LNCAP (cell line): ENCODE data around the gene ARHGAP35.

Source experiments
- TF ChIP-seq, protein P1 (sequence below): fragments of 450-650 bp; IDR thresholded peaks from 2 replicates; pipeline ENCODE4 v1.5.1; 2017; ENCODE audit warnings: mild to moderate bottlenecking

ARHGAP35 gene

GRCh38 chr19:46860125-46860845 is 512 bp upstream of the ARHGAP35 start:
- TF ChIP-seq, protein P1, sequence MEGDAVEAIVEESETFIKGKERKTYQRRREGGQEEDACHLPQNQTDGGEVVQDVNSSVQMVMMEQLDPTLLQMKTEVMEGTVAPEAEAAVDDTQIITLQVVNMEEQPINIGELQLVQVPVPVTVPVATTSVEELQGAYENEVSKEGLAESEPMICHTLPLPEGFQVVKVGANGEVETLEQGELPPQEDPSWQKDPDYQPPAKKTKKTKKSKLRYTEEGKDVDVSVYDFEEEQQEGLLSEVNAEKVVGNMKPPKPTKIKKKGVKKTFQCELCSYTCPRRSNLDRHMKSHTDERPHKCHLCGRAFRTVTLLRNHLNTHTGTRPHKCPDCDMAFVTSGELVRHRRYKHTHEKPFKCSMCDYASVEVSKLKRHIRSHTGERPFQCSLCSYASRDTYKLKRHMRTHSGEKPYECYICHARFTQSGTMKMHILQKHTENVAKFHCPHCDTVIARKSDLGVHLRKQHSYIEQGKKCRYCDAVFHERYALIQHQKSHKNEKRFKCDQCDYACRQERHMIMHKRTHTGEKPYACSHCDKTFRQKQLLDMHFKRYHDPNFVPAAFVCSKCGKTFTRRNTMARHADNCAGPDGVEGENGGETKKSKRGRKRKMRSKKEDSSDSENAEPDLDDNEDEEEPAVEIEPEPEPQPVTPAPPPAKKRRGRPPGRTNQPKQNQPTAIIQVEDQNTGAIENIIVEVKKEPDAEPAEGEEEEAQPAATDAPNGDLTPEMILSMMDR, result no peak

DNA sequence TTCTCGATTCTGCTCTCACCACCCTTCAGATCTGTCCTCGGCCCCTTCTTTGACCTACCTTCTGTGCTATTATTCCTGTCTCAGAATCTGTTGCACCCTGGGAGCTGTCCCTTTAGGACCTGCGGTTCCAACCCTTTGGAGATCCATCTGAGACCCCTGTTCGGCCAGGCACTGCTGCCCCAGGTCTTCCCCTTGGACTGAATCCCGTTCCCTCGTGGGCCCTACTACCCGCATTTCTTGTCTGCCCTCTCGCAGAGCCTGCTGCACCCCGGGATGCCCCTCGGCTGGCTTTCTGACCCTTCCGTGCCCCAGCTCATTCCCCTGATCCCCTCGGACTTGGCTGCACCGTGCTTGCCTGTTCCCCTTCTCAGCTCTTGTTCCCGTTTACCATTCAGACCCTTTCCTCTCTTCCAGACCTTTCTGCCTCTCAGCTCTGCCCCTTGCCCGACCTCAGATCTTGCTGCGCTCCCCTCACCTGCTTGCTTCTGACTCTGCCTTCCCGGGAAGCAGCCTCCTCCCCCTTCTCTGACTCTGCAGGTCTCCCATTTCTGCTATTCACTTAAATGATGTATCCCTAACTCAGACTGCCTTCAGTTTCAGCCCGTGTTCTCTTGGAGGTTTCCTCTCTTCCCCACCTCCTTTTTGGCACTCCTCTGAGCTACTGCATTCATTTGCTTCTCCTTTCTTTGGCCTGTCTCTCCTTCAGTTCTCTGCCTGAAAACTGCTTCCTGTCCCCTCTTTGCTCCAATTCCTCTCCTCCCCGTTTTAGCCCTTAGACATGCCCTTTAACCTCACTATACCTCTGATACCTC is 1.1 kb downstream of the ARHGAP35 start:
- TF ChIP-seq, protein P1, result no peak

- TF ChIP-seq, protein P1, result no peak
Observed at GRCh38 chr19:46862503-46862834, 1.7 kb downstream of the ARHGAP35 start.

DNA sequence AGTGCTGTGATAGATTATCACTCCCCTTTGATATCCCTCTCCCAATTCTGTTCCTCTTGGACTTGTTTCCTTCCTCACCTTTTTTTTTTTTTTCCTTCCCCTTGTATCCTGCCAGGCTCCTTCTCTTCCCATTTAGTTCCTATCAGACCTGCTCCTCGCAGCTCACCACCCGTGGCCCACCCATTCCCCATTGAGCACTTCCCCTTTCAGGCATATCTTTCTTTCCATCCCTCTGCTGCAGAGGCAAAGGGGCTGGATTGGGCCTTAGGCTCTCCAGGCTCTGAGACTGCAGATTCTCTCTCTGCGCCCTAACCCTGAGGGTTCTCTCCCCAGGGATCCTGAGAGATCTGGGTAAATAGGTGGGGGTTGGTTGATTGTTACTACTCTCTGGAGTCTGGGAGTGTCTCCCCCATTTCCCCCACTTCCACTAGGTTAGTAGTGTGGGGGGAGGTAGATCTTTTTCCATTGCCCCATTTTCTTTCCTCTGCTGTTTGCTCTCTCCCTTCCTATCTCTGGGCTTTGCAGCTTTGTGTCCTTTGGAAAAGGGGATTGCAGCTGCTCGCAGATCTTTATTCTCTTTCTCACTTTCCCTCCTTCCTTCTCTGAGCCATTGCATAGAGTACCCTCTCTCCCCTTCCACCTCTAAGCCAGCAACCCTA is 2.3 kb downstream of the ARHGAP35 start:
- TF ChIP-seq, protein P1, result no peak

- TF ChIP-seq, protein P1, result no peak
Observed at GRCh38 chr19:46863818-46864629, 3.2 kb downstream of the ARHGAP35 start.

DNA sequence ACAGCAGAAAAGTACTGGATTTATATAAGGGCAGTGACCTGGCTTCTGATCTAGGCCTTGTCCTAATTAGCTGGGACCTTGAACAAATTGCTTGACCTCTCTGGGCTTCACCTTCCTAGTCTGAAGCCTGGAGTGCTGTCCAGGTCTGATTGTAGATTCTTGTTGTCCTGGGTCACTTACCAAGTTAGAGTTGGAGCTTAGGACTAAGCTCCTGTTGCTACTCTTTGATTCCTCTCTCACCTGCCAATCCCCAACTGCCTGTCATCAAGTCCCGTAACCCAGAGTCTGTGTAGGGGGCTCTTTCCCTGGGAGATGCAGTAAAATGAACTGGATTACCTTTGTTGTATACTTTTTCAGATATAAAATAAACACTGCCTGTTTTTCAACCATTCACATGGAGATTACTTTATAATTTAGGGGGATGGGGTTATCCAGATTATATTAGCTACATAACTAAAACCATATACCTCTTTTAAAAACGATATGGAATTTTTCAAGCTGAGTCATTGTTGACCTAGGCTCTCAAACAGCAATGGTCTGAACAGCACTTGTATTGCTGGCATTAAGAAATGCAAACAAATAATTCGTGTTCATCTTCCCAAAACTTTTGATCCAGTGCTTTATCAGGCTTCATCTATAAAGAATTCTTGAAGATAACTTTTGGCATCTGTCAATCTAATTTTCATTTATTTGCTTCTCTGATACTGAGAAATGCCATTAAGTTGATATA is 5.8 kb downstream of the ARHGAP35 start:
- TF ChIP-seq, protein P1, result no peak
